Middle frontal gyrus (tissue), 1 donor: ENCODE data around the gene CYP39A1.

Experiments used
- DNase-seq: peaks from one replicate; pipeline ENCODE4 v3.0.0-alpha.2; 2015; ENCODE audit warnings: low spot score; ENCODE audit errors: extremely low spot score

The CYP39A1 gene

DNA sequence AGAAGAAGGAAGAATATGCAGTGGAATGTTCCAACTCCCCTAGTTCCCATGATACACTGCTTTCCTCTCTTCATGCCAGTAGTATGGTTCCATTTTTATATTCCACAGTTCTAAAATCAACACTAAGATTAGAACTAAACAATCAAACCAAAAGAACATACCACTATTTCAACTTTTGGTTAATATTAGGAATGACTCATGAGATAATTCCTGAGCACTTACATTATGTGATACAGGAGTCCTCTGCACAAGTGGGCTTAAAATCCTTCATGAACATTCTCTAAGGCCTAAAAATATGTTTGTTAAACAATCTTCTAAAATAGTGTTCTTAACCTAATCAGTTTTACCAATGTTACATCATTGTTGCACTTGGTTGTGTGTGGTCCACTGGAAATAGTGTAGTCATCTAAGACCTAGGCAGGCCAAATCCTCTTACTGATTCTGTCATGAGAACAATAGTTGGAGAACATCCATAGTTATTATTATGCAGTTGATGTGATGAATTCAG lies 131.1 kb downstream of the CYP39A1 start:
- DNase-seq, result no peak

DNA sequence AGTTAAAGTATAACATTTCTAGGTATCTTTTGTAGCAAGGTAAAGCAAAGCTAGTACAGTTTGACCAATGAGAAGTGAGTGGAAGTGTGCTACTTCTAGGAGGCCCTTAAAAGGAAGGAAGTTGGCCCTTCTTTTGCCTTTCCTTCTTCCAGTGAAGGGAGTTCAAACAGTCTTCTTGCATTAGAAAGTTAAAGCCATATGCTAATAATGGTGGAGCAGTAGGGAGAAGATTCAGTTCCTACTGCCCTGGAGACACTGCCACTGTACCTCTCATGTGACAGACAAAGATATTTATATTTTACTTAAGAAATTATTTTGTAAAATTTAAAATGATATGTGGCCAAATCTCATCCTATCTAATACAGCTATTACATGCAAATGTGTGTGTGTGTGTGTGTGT lies 135.4 kb downstream of the CYP39A1 start:
- DNase-seq, result no peak

DNA sequence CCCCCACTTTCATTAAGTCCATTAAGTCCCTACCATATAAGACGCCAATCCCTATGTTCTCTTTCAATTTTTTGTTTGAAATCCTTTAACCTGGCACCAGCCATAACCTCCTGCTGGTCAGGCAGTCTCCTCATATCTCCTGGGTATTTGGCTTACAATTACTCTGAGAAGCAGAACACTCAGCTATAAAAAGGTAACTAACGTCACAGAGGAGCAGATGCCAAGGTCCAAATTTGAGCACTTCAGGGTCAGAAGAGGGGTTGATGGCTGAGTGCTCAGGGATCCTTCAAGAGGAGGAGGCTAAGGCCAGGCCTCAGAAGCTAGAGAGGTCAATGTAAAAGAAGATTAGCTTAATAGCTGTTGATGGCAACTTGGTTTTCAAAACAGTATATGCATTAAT lies 139.1 kb downstream of the CYP39A1 start:
- DNase-seq, result no peak

DNA sequence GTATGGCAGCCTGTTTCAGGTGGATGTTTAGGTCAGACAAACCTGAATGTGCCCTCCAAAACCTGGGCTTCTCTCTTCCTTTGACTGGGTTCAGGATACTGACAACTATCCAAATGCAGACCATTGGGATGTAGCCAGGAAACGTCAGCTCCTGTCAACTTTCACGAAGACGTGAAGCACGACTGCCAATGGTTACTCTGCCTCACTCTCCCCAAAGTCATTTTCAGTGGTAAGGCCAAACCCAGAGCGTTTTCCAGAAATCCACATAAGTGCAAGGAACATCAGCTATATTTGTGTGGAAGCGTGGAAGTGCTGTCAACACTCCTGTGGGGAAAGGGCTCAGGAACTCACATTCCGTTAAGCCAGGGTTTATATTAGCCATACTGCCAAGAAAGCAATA lies 141.3 kb downstream of the CYP39A1 start:
- no peak for DNase-seq

DNA sequence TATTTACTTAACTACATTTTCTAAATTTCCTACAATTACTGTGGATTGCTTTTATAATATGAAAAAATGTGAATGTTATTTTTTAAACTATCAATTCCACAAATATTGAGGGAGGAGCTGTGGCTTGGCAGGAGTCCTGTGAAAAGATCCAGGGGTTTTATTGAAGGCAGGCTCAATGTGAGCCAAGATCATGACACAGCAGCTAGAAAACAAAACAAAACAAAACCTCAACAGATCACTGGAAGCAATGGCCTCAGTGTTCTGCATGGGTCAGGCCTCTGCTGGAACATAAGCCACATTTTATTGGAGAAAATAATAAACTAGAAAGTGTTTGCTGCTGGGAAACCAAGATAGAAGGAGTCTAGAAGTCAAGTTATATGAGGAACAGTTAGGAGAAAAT lies 142.0 kb downstream of the CYP39A1 start:
- peak; percentile 50 for DNase-seq

DNA sequence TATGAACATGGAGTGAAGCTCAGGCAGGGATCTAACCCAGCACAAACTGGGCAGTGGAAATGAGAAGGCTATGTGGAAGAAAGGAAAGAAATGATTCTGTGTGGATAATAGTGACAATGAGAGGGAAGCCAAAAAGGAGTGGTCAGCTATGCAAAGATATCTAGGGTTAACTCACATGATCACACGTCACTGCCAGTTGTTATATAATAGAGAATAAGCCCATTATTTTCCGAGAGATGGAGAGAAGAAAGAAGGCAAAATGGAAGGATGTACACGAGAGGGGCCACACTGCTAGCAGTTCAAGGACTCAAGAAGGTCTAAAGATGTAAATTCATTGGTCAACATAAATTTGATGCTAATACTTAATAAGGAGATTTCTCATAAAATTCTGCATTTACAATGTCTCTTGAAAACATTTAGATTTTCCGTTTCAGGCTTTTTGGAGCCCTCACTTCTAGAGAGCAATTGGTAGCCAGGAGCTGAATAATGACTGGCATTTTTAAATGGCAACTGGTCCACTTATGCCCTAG lies 142.6 kb downstream of the CYP39A1 start:
- no peak for DNase-seq

DNA sequence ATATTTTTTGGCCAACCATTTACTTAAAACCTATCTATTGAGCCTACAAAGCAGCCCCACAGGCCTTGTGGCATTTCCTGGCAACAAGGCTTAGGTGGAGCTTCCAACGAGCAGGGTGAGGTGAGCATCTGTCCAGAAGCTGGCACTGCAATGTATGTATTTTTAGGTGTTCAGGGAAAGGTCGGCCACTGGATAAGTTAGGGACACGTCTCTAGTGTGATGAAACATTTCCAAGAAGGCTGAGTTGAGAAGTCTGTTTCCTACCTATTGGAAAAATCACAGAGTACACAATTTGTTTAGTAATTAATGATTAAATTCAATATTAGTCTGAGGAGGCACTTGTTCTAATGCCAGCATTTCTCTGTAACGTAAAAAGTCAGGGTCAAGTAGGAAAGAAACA lies 143.6 kb downstream of the CYP39A1 start:
- DNase-seq, result no peak

DNA sequence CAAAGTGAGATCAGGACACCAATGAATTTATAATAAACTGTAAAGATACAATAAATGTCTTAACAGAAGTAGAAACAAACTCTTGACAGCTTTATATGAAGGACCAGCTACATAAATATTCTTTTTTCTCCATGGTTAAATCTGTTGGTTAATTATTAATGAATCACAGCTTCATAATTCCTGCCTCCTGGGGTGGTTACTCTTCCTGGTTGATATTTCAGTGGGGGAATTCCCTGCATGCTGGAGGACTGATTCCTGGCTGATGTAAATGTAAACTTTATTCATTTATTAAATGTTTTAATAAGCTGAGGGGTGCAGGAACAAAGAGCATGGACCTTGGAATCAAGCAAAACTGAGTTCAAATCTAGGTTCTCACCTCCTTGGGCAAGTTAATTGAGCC lies 145.2 kb downstream of the CYP39A1 start:
- no peak for DNase-seq

DNA sequence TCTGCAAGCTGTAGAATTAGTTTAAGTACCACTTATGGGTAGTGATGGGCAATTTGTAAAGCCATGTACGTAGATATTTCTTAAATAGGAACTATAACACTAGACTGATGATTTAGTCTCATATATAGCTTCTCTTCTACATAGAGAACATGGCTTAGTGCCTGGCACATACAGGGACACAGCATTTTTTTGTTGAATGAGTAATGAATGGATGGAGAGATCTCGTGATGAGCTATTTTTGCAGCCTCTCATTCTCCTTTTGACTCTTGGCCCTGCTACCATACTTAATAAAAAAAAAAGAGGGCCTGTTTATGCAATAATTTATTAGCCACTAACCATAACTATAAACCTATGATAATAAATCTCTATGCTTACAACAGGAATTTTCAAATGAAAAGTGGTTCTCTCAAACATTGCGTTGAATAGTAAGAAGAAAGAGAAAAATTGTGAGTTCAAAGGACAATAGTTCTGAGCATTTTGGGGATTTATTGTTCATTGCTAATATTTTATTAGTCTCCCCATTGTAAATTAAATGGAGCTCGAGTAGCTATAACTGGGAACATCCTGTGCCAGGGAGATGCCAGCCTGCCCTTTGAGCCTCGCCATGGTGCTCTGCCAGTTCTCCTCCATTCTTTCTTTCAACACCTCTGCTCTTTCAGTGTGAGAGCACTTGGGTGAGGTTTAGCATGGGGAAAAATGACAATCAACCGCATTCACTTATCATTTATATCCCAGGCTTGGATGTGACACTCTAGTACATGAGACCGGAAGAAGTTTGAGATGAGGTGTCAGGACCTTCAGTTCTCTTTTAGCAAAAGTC lies 146.7 kb downstream of the CYP39A1 start:
- no peak for DNase-seq

DNA sequence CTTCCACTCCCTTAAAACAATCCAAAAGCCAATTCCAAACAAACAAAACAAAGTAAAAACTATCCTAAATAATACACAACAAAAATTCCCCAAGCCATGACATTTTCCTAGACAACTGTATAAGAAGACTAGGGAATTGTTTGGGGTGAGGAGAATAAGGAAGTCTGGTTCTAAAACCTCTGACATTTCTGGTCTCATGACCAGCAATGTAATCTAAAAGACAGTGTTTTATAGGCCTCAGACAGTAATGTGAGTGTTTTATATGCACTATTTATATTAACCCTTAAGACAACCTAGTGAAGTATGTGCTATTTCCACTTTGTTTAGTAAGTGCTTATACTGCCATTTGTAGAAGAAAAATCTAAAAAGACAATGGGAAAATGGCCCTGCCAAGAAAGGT lies 148.4 kb downstream of the CYP39A1 start:
- DNase-seq, result no peak

DNA sequence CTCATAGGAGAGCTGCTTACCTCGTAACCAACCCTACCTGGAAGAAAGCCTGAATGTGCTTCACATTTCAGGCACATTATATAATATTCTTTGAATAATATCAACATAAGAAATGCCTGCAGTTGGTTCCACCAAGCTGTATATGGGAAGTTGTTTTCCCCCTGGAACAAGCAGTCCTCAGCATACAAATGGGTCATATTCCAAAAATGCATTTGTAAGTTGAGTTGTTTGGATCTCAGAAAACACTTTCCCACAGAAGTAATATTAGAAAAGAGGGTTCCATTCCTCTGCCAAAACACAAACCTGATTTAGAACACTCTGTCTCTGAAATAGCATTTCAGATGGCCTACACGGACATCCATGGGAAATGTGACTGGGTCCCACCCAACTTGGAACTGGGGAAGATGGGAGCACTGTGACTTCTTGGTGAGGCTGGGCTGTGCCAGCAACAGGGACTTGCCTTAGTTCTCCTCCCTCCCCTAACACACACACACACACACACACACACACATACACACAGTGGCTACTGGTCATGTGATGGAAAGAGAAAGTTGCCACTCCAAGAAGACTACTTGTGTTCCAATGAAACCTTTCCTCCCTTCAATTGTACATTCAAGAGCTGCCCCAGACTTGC lies 150.0 kb downstream of the CYP39A1 start:
- DNase-seq, result no peak

DNA sequence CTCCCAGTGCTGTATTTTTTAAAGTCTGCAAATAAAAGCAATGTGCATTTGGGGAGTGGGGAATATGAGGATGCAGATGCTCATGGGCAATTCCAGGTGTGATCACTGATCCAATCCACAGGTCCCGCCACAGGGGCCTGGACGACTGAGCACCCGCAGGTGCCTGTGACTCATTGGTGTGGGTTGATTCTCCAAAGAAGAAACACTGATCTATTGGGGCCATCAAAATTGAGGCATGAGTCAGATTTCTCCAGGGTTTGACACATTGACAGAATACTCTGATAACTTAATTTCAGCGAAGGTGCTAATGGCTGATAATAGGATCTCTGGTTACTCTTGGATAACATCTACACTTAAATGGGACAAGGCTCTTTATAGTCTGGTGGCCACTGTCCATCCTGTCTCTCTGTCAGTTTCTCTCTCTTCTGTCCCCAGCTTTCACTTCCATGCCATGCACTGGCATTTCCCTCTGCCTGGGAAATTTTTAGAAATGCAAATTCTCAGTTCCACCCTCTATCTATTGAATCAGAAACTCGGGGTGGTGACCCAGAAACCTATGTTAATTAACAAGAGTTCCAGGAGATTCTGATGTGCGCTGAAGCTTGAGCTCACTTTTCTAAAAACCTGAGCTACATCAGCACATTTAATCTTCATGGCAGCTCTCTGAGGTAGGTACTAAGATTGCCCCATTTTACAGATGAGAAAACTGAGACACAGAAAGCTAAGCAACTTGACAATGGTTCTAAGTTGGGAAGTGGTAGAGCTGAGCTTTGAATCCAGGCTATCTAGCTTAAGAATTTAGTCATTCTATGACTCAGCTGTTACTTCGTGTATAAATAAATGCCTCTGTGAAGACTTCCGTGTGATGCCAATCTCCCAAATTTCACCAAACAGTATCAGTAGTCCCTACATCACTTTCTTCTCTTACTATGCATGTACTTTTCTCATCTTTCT lies 151.2 kb downstream of the CYP39A1 start:
- no peak for DNase-seq

DNA sequence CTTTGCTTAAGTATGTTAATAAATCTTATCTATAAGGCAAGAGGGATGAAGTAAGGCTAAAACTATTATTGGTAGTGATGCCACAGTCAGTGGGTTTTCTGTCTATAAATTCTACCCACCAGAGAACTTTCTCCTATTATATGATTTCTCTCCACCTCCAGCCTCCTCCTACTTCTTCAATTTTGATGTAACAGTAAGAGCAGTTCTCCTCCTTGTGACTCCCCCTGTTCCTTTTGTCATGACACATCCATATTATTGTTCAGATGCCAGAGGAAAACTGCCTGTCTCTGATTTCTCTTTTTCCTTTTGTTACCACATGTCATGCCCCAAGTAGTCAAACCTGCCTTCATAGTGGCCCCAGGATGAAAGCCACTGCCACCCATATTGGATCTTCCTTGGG lies 152.2 kb downstream of the CYP39A1 start:
- DNase-seq, result no peak
